Cardiac fibroblast (primary cell): ENCODE measurements around the gene C1QTNF8.
"Not testable (repeated sequence)": the region's sequence is repeated elsewhere in the genome, so short reads cannot be mapped to it uniquely, and the experiment has no call there.

Source experiments
- DNase-seq, 2 donors: peaks; one replicate each; pipeline versions ENCODE4 v3.0.0 to v3.0.0-alpha.2; 2010; ENCODE audit warnings: low read depth in 2 of 2
- H3K4me3 ChIP-seq, 2 donors: replicated peaks in 1 of 2; 1 replicate in 1 of 2; 2 replicates in 1 of 2; pipeline ENCODE4 v1.5.1; 2011; ENCODE audit warnings: low read depth in 2 of 2, low read length in 2 of 2, mild to moderate bottlenecking in 2 of 2, moderate library complexity in 1 of 2
- CTCF ChIP-seq: IDR thresholded peaks from one replicate; pipeline ENCODE4 v1.5.1; 2011; ENCODE audit warnings: low read depth, mild to moderate bottlenecking, low read length, inconsistent platforms

C1QTNF8 gene

GRCh38 chr16:1094601-1095449 is 1.2 kb downstream of the C1QTNF8 start:
- DNase-seq = no peak
- H3K4me3 ChIP-seq = no peak overlapping the region
- no peak for TF ChIP-seq CTCF

GRCh38 chr16:1094124-1094479 is 1.9 kb downstream of the C1QTNF8 start:
- H3K4me3 ChIP-seq = no peak overlapping the region
- DNase-seq = no peak
- TF ChIP-seq CTCF = no peak

GRCh38 chr16:1093284-1094123 is 2.5 kb downstream of the C1QTNF8 start:
- no peak for TF ChIP-seq CTCF

GRCh38 chr16:1092685-1093283 is 3.3 kb downstream of the C1QTNF8 start:
- not testable (repeated sequence) for H3K4me3 ChIP-seq, DNase-seq

More at GRCh38 chr16:1093284-1094123, 2.5 kb downstream of the C1QTNF8 start:
- DNase-seq = peak; percentile 7 to 8
- no peak overlapping the region for H3K4me3 ChIP-seq

GRCh38 chr16:1091992-1092552 is 4.0 kb downstream of the C1QTNF8 start:
- DNase-seq = no peak
- TF ChIP-seq CTCF = no peak
- H3K4me3 ChIP-seq = no peak overlapping the region

- no peak overlapping the region for H3K4me3 ChIP-seq
- TF ChIP-seq CTCF = no peak
- no peak for DNase-seq
Measured at GRCh38 chr16:1090620-1091587, 5.1 kb downstream of the C1QTNF8 start.
